HEK293 (cell line): ENCODE data around the gene FILIP1L.

Experiments
- CTCF ChIP-seq: fragments of 450-650 bp; formaldehyde crosslinking; IDR thresholded peaks from 2 replicates; pipeline ENCODE4 v1.5.1; 2016; ENCODE audit warnings: missing biosample characterization, missing genetic modification characterization
- KLF10 ChIP-seq: fragments of 450-650 bp; IDR thresholded peaks from 2 replicates; pipeline ENCODE4 v1.5.1; 2018; ENCODE audit warnings: missing biosample characterization, mild to moderate bottlenecking, missing genetic modification characterization
- REST ChIP-seq: fragments of 450-650 bp; formaldehyde crosslinking; IDR thresholded peaks from 2 replicates; pipeline ENCODE4 v1.5.1; 2016; ENCODE audit warnings: missing biosample characterization, missing genetic modification characterization
- ZBTB11 ChIP-seq: fragments of 450-650 bp; formaldehyde crosslinking; conservative IDR thresholded peaks from 2 replicates; pipeline ENCODE4 v1.5.1; 2016; ENCODE audit warnings: low read depth, missing biosample characterization, missing genetic modification characterization
- ZNF140 ChIP-seq: fragments of 450-650 bp; formaldehyde crosslinking; IDR thresholded peaks from 2 replicates; pipeline ENCODE4 v1.5.1; 2016; ENCODE audit warnings: missing biosample characterization, missing genetic modification characterization
- ZNF248 ChIP-seq: fragments of 450-650 bp; formaldehyde crosslinking; IDR thresholded peaks from 2 replicates; pipeline ENCODE4 v1.5.1; 2017; ENCODE audit warnings: missing biosample characterization, missing genetic modification characterization
- ZNF324 ChIP-seq: fragments of 450-650 bp; formaldehyde crosslinking; IDR thresholded peaks from 2 replicates; pipeline ENCODE4 v1.5.1; 2016; ENCODE audit warnings: missing biosample characterization, missing genetic modification characterization
- ZNF341 ChIP-seq: fragments of 450-650 bp; formaldehyde crosslinking; IDR thresholded peaks from 2 replicates; pipeline ENCODE4; 2016; ENCODE audit warnings: low read depth, missing biosample characterization, missing genetic modification characterization
- ZNF398 ChIP-seq: fragments of 450-650 bp; formaldehyde crosslinking; IDR thresholded peaks from 2 replicates; pipeline ENCODE4 v1.5.1; 2017; ENCODE audit warnings: missing biosample characterization, missing genetic modification characterization
- ZNF658 ChIP-seq: fragments of 450-650 bp; formaldehyde crosslinking; IDR thresholded peaks from 2 replicates; pipeline ENCODE4; 2016; ENCODE audit warnings: missing biosample characterization, missing genetic modification characterization
- ZNF664 ChIP-seq: fragments of 450-650 bp; formaldehyde crosslinking; IDR thresholded peaks from 2 replicates; pipeline ENCODE4 v1.5.1; 2016; ENCODE audit warnings: missing biosample characterization, missing genetic modification characterization
- ZNF704 ChIP-seq: fragments of 450-650 bp; formaldehyde crosslinking; IDR thresholded peaks from 2 replicates; pipeline ENCODE4 v1.5.1; 2016; ENCODE audit warnings: missing biosample characterization, missing genetic modification characterization
- ZNF792 ChIP-seq: fragments of 450-650 bp; formaldehyde crosslinking; IDR thresholded peaks from 2 replicates; pipeline ENCODE4 v1.5.1; 2016; ENCODE audit warnings: missing biosample characterization, missing genetic modification characterization

- TF ChIP-seq ZNF248 (tag by site-specific recombination) = no peak
- TF ChIP-seq ZNF140 (tag by site-specific recombination) = no peak
- TF ChIP-seq ZNF398 (tag by site-specific recombination) = no peak
- TF ChIP-seq ZNF664 (tag by site-specific recombination) = no peak
- no peak for TF ChIP-seq ZBTB11 (tag by site-specific recombination)
- TF ChIP-seq ZNF658 = no peak
- TF ChIP-seq ZNF704 (tag by site-specific recombination) = no peak
- no peak for TF ChIP-seq ZNF341 (tag by site-specific recombination)
- no peak for TF ChIP-seq ZNF792
- TF ChIP-seq CTCF (tag by site-specific recombination) = no peak
- no peak for TF ChIP-seq KLF10 (tag by site-specific recombination)
- no peak for TF ChIP-seq ZNF324 (tag by site-specific recombination)
- no peak for TF ChIP-seq REST (tag by site-specific recombination)
These were observed 212.2 kb downstream of the FILIP1L start for GRCh38 chr3:99902091-99902490.
